HL-60 (cell line): ENCODE measurements around the gene DENND1B.

Source experiments
- POLR2AphosphoS5 ChIP-seq: IDR thresholded peaks from 2 replicates; pipeline ENCODE4 v1.6.1; 2012; ENCODE audit warnings: low read depth
- TF ChIP-seq, protein P1 (sequence below): IDR thresholded peaks from one replicate; pipeline ENCODE4 v1.5.1; 2011; ENCODE audit warnings: low read length, control low read depth, inconsistent platforms; ENCODE audit not compliant: insufficient read depth
- TF ChIP-seq, protein P2 (sequence below): IDR thresholded peaks from 2 replicates; pipeline ENCODE4 v1.6.1; 2012; ENCODE audit warnings: low read depth; ENCODE audit not compliant: insufficient replicate concordance

DNA sequence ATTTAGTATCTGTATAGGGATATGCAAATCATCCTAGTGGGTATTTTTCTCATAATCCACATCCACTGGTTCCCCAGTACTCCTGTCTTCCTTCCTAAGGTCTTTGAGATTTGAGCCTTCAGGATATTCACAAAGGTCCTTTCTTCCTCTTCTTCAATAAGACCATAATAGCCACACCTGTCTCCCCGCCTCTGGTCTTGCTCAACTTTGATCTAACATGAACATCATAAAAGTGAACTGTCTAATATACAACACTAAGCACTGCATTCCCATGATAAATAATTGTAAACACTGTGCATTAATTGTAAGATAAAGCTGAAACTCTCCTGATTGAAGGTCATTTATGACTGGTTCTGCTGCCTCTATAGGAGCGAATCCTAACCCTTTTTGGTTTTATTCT lies 184.6 kb downstream of the DENND1B start:
- TF ChIP-seq, protein P1, sequence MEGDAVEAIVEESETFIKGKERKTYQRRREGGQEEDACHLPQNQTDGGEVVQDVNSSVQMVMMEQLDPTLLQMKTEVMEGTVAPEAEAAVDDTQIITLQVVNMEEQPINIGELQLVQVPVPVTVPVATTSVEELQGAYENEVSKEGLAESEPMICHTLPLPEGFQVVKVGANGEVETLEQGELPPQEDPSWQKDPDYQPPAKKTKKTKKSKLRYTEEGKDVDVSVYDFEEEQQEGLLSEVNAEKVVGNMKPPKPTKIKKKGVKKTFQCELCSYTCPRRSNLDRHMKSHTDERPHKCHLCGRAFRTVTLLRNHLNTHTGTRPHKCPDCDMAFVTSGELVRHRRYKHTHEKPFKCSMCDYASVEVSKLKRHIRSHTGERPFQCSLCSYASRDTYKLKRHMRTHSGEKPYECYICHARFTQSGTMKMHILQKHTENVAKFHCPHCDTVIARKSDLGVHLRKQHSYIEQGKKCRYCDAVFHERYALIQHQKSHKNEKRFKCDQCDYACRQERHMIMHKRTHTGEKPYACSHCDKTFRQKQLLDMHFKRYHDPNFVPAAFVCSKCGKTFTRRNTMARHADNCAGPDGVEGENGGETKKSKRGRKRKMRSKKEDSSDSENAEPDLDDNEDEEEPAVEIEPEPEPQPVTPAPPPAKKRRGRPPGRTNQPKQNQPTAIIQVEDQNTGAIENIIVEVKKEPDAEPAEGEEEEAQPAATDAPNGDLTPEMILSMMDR, result no peak
- TF ChIP-seq, protein P2, sequence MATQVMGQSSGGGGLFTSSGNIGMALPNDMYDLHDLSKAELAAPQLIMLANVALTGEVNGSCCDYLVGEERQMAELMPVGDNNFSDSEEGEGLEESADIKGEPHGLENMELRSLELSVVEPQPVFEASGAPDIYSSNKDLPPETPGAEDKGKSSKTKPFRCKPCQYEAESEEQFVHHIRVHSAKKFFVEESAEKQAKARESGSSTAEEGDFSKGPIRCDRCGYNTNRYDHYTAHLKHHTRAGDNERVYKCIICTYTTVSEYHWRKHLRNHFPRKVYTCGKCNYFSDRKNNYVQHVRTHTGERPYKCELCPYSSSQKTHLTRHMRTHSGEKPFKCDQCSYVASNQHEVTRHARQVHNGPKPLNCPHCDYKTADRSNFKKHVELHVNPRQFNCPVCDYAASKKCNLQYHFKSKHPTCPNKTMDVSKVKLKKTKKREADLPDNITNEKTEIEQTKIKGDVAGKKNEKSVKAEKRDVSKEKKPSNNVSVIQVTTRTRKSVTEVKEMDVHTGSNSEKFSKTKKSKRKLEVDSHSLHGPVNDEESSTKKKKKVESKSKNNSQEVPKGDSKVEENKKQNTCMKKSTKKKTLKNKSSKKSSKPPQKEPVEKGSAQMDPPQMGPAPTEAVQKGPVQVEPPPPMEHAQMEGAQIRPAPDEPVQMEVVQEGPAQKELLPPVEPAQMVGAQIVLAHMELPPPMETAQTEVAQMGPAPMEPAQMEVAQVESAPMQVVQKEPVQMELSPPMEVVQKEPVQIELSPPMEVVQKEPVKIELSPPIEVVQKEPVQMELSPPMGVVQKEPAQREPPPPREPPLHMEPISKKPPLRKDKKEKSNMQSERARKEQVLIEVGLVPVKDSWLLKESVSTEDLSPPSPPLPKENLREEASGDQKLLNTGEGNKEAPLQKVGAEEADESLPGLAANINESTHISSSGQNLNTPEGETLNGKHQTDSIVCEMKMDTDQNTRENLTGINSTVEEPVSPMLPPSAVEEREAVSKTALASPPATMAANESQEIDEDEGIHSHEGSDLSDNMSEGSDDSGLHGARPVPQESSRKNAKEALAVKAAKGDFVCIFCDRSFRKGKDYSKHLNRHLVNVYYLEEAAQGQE, result no peak
- no peak for TF ChIP-seq POLR2AphosphoS5
